Superior temporal gyrus (tissue), 1 donor: ENCODE measurements around the gene BIRC5.
"Not testable (repeated sequence)": the region's sequence is repeated elsewhere in the genome, so short reads cannot be mapped to it uniquely, and the experiment has no call there.

ENCODE experiments used
- DNase-seq: peaks from one replicate; pipeline ENCODE4 v3.0.0-alpha.2; 2016; ENCODE audit errors: extremely low spot score

BIRC5 gene

GRCh38 chr17:78214016-78214705, at the start of gene BIRC5:
TSS of gene BIRC5 (plus strand) at chr17:78214253. CDS start at chr17:78214317, 64 bp downstream.
- DNase-seq: peak; percentile 92

- DNase-seq: no peak
Observed at GRCh38 chr17:78164748-78165607, 49.1 kb upstream of the BIRC5 start.

DNA sequence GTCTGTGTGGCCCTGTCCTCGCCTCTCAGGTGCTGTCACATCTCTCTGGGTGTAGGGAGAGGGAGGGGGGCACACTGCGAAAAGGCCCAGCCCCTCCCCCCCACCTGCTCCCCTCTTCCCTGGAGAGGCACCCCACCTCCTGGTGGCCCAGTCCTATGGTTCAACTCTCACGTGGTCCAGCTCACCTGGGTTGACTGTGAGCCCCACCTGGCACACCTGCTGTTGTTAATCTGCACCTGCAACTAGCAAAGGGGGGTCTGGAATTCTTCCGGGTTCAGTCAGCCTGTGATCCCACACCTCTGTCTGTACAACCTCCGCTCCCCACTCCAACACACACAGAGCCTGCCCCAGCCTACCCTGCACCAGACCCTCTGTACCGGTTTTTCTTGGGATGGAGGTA, 47.6 kb upstream of the BIRC5 start:
- no peak for DNase-seq

DNA sequence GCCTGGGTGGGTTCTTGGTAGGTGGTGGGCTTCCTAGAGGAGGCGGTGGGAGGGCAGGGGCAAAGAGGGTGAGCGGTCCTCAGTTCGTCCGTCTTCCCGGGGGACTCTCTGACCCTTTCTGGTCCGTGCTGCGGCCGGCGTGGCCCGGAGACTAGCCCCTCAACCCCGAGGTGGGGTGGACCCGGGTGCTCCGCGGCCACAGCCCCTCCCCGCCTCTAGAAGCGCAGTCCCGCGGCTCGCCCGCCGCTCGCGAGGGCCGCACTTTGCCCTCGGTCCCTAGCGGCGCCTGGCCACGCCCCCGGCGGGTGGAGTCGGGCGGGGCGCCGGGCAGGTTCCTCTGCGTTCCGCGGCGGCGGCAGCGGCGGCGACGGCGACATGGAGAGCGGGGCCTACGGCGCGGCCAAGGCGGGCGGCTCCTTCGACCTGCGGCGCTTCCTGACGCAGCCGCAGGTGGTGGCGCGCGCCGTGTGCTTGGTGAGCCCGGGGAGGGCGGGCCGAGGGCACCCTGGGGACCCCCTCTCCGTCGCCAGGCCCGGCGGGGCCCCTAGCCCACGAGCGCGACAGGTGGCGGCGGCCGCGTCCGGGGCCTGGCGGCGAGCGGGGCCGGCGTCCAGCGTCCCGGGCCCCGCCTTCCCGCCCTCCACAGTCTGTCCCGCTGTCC, 45.7 kb upstream of the BIRC5 start, which contains the start of gene SYNGR2:
SYNGR2 (plus strand) TSS at position 340 of the 661 bp plus-strand sequence; CDS start at position 376, 36 bp downstream.
- peak; percentile 72 for DNase-seq

- peak; percentile 60 for DNase-seq
Observed at GRCh38 chr17:78168903-78169793, 44.9 kb upstream of the BIRC5 start.

DNA sequence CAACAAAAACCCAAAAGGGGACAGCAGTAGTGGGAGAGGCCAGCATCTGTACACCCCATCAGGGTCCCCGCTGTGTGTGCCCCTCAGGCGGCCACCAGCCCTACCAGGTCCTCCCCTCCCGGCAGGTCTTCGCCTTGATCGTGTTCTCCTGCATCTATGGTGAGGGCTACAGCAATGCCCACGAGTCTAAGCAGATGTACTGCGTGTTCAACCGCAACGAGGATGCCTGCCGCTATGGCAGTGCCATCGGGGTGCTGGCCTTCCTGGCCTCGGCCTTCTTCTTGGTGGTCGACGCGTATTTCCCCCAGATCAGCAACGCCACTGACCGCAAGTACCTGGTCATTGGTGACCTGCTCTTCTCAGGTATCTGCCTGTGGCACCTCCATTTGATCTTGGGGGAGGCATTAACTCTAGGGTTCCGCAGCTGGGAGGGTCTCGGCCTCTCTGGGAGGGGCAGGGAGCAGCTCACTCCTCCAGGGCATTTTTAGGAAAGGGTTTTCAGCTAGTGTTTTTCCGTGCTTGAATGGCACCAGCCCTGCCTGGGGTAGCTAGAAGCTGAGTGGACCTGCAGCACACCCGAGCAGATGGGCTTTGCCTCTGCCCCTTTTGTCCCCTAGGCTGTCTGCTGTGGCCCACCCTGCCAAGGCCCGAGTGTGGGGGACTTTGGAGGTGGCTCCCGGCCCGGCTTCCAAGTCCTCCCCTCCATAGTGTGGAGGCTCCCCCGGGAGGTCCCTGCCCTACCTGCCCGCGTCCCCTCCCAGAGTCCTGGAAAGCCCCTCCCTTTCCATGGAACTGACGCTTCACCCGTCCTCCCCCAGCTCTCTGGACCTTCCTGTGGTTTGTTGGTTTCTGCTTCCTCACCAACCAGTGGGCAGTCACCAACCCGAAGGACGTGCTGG, 43.1 kb upstream of the BIRC5 start:
- no peak for DNase-seq

DNA sequence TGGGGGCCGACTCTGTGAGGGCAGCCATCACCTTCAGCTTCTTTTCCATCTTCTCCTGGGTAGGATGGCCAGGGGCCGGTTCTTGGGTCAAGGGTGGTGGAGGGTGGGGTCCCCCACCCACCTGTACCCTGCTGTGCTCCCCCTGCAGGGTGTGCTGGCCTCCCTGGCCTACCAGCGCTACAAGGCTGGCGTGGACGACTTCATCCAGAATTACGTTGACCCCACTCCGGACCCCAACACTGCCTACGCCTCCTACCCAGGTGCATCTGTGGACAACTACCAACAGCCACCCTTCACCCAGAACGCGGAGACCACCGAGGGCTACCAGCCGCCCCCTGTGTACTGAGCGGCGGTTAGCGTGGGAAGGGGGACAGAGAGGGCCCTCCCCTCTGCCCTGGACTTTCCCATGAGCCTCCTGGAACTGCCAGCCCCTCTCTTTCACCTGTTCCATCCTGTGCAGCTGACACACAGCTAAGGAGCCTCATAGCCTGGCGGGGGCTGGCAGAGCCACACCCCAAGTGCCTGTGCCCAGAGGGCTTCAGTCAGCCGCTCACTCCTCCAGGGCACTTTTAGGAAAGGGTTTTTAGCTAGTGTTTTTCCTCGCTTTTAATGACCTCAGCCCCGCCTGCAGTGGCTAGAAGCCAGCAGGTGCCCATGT, 42.3 kb upstream of the BIRC5 start:
- not testable (repeated sequence) for DNase-seq

DNA sequence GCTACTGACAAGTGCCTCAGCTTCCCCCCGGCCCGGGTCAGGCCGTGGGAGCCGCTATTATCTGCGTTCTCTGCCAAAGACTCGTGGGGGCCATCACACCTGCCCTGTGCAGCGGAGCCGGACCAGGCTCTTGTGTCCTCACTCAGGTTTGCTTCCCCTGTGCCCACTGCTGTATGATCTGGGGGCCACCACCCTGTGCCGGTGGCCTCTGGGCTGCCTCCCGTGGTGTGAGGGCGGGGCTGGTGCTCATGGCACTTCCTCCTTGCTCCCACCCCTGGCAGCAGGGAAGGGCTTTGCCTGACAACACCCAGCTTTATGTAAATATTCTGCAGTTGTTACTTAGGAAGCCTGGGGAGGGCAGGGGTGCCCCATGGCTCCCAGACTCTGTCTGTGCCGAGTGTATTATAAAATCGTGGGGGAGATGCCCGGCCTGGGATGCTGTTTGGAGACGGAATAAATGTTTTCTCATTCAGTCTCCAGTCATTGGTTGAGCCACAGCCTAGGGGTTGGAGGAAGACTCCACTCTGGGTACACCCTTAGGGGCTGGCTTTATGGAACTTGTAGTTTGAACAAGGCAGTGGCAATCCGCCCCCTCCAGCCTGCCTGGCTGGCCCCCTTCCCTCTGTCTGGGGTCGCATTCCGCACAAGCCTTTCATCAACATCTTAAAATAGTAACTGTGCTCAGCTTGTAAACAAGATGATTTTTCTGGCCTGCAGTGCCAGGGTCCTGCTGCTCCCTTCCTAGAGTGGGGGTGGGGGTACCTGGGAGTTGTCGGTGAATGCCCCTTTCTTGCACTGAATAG, 41.6 kb upstream of the BIRC5 start:
- no peak for DNase-seq

- no peak for DNase-seq
Observed at GRCh38 chr17:78173097-78173715, 40.8 kb upstream of the BIRC5 start.

GRCh38 chr17:78174346-78174869, 39.6 kb upstream of the BIRC5 start:
- peak; percentile 80 for DNase-seq

- DNase-seq: no peak
Observed at GRCh38 chr17:78174870-78175642, 39.0 kb upstream of the BIRC5 start.

GRCh38 chr17:78175643-78175981, 38.4 kb upstream of the BIRC5 start:
- DNase-seq: no peak

DNA sequence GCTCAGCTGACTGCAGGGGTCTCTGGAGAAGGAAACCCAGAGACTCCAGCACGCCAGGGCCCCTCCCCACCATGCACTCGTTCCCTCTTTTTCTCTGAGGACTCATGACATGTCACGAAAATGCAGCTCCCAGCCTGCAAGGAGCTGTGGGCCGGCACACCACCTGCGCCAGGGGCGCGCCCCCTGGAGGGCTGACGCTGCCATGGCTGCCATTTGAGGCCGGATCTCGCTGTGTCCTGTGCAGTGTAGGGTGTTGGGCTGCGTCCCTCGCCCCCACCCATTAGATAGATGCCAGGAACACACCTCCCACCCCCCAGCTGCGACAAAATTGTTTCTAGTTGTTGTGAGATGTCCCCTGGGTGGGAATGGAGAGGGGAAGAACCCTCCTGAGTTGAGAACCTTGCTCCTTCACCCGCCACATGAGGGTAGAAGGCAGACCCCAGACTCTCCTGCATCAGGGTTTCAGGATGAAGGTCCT, 37.5 kb upstream of the BIRC5 start:
- DNase-seq: peak; percentile 66

DNA sequence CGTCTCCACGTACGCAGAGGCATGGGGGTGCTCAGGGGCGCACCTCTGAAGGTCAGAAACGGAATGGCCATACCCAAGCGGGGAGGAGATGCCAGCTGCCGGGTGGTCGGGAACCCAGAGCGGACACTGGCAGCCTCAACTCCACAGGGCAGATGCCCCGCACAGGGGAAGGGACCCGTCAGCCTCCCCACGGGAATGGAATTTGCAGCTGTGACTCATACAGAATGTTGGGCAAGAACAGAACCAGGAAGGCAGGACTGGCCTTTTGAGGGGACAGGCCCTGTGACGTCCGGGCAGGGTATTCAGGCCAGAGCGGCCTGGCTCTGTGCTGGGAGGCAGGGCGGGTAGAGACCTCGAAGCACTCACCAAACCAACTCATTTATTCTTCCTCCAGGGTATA, 34.7 kb upstream of the BIRC5 start:
- no peak for DNase-seq

GRCh38 chr17:78180083-78180482, 34.0 kb upstream of the BIRC5 start:
- DNase-seq: no peak

- no peak for DNase-seq
Observed at GRCh38 chr17:78180508-78180907, 33.5 kb upstream of the BIRC5 start.

DNA sequence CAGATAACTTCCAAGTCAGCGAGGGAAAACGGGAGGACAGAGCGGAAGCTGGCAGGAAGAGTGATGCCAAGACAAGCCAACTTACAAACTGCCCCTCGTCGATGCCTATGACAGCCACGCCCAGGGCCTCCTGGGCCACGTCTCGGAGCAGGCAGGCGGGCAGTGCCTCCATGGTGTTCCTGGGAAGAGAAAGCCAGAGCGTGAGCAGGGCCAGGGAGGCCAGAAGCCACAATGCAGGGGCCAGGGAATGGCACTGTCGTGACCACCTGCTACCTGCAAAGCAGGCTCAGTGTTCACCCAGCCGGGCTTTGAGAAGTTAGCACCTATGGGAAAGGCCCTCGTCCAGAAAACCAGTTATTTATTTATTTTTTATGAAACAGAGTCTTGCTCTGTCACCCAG, 31.5 kb upstream of the BIRC5 start:
- DNase-seq: no peak
